Fibroblast of lung (primary cell): ENCODE measurements around the gene PRXL2A.

Experiments
- CTCF ChIP-seq, 2 donors: IDR thresholded peaks in 1 of 2; conservative IDR thresholded peaks in 1 of 2; 1 replicate in 1 of 2; 2 replicates in 1 of 2; pipeline ENCODE4 v1.5.1; 2011 to 2012; ENCODE audit warnings: low read length in 2 of 2, control low read depth in 1 of 2, inconsistent platforms in 1 of 2, low read depth in 1 of 2, mild to moderate bottlenecking in 1 of 2
- EZH2 ChIP-seq: IDR thresholded peaks from 2 replicates; pipeline ENCODE4 v1.5.1; 2012; ENCODE audit warnings: low read length, control low read depth, mild to moderate bottlenecking; ENCODE audit errors: missing control alignments

GRCh38 chr10:80460399-80461207 is 52.3 kb downstream of the PRXL2A start:
- no peak for TF ChIP-seq CTCF (conservative IDR thresholded peaks at IDR 0.05 in 1 of 2, IDR thresholded peaks at IDR 0.05 in 1 of 2; ENCODE audit: low read depth in 1 of 2, low read length in 2 of 2)
- no peak for TF ChIP-seq EZH2
